Prostate gland (tissue), 2 donors: ENCODE measurements around the gene PTPRU. TPM values are rescaled to one million over a fixed set of nuclear protein-coding genes. Genes with fewer than 3 reads are reported as not detected.
A peak's percentile ranks its signal among the peaks of the same experiment; 100 is the strongest.

Experiments
- DNase-seq: peaks from one replicate; pipeline ENCODE4 v3.0.0-alpha.2; 2019; ENCODE audit warnings: low spot score
- H3K27ac ChIP-seq, 2 donors: fragments of 200-600 bp; sonication (generic); 2 replicates each; pipeline ENCODE4 v1.5.1; 2017 to 2019
- H3K27me3 ChIP-seq: fragments of 200-600 bp; sonication (generic); replicated peaks from 2 replicates; pipeline ENCODE4 v1.5.1; 2019; ENCODE audit not compliant: insufficient read depth
- H3K36me3 ChIP-seq, 2 donors: fragments of 200-600 bp; sonication (generic); 1 replicate in 1 of 2; 2 replicates in 1 of 2; pipeline versions ENCODE4 v1.5.1 to v1.8.1; 2017 to 2019
- H3K4me1 ChIP-seq: fragments of 200-600 bp; sonication (generic); replicated peaks from 2 replicates; pipeline ENCODE4 v1.5.1; 2019
- H3K4me3 ChIP-seq, 2 donors: fragments of 200-600 bp; sonication (generic); 2 replicates each; pipeline ENCODE4 v1.5.1; 2017 to 2019
- H3K9me3 ChIP-seq: fragments of 200-600 bp; sonication (generic); 2 replicates; pipeline ENCODE4 v1.5.1; 2017
- CTCF ChIP-seq, 4 experiments: fragments of 200-600 bp in 2 of 4; fragments of 450-650 bp in 2 of 4; sonication (generic) in 2 of 4; IDR thresholded peaks; 1 replicate in 3 of 4; 2 replicates in 1 of 4; pipeline ENCODE4 v1.5.1; 2016 to 2019; ENCODE audit warnings: antibody characterized with exemption in 4 of 4, mild to moderate bottlenecking in 2 of 4, moderate library complexity in 2 of 4
- POLR2A ChIP-seq: fragments of 450-650 bp; IDR thresholded peaks from one replicate; pipeline ENCODE4 v1.6.1; 2016; ENCODE audit warnings: antibody characterized with exemption, mild to moderate bottlenecking
- POLR2AphosphoS5 ChIP-seq: sonication (generic); formaldehyde crosslinking; IDR thresholded peaks from one replicate; pipeline ENCODE4 v1.6.1; 2017; ENCODE audit warnings: antibody characterized with exemption
- WGBS: methylation state at CpG from one replicate; pipeline ENCODE4 v1.1.5; 2018; 5-methylcytosine and 5-hydroxymethylcytosine counted together
- intact Hi-C: fragments of 100-400 bp; cut with DNase I; formaldehyde crosslinking; loops from one replicate; pipeline ENCODE4 v1.14.2; 2022
- total RNA-seq, 2 donors: library from RNA; depleted of rRNA; stranded (reverse); fragments of >200 nt; gene quantifications; one replicate each; pipeline ENCODE4 v1.1.0, GENCODE V29; 2016

Gene PTPRU
- total RNA-seq, 2 donors from 2014 or later, result 49.9 to 60.5 TPM

DNA sequence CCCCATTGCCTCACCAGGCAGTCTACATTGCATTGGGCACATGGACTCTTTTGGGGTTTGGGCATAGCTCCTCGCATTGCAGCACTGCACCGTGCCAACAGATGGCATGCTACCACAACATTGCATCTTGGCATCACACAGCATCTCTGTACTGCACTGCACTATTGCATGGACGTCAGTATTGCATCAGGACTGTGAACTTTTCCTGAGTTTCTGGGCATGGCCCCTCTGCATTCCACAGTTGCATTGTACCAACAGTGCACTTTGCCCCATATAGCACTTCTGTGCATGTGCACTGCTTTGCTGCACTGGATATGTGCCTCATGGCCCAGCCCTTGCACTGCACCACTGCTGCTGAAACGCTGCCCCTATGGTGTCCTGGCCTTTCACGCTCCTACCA is 9.6 kb downstream of the PTPRU start:
- Histone ChIP-seq H3K27ac (no peak overlapping the region), H3K4me1 (no peaks in the 10 kb centered on the region), H3K9me3 (no peaks in the 10 kb centered on the region), H3K4me3 (no peak overlapping the region), H3K36me3 (no peaks in the 10 kb centered on the region), H3K27me3 (no peaks in the 10 kb centered on the region)
- intact Hi-C loops, result no loop called here
- TF ChIP-seq POLR2AphosphoS5, result no peak
- TF ChIP-seq CTCF (IDR thresholded peaks at IDR 0.05), result peak in 2 of 4 experiments; percentile 39 to 46
- 43% methylated on average over 5 of the region's 5 CpGs for WGBS
- no peak for DNase-seq

GRCh38 chr1:29247044-29247443 is 10.7 kb downstream of the PTPRU start:
- H3K27me3 ChIP-seq, result no peaks in the 10 kb centered on the region
- TF ChIP-seq POLR2AphosphoS5 (no peak), CTCF (IDR thresholded peaks at IDR 0.05) (no peak), POLR2A (no peak)
- intact Hi-C loops, result no loop called here

DNA sequence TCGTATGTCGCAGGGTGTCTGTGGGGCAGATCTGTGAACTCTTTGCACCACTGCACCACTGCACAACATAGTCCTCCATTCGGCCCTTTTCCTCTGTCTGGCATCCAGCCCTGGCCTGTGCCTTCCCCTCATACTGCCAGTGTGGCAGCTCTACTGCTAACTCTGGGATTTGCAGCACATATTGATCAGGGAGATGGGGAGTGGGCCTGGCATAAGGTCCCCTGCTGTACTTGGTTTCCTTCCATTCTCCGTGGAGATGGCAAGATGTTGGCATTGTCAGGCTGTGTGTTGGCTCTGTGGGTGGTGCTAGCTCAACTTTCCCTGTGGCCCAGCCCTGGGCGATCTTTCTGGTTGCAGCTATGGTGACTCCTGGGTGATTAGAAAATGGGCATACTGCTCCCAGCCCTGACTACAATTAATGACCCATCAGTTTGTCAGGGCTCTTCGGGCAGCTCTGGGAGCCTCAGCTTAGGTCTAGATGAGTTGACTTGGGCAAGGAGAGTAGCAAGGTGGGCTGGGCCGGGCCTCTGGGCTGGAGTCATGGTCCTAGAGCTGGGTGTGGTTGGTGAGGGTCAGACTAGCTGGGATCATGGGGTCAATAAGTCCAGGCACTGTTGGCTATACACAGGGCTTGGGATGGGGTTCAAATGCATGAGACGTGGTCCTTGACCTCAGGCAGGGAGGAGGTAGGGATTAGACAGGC is 11.4 kb downstream of the PTPRU start:
- Histone ChIP-seq H3K36me3 (no peaks in the 10 kb centered on the region), H3K27ac (no peak overlapping the region), H3K27me3 (no peaks in the 10 kb centered on the region), H3K4me1 (no peaks in the 10 kb centered on the region), H3K4me3 (no peak overlapping the region), H3K9me3 (no peaks in the 10 kb centered on the region)
- TF ChIP-seq CTCF (IDR thresholded peaks at IDR 0.05), result no peak
- TF ChIP-seq POLR2AphosphoS5, result no peak
- TF ChIP-seq POLR2A, result no peak
- intact Hi-C loops, result no loop called here
- WGBS, result 93% methylated on average over 8 of the region's 8 CpGs
- no peak for DNase-seq

More at GRCh38 chr1:29247044-29247443, 10.7 kb downstream of the PTPRU start:
- Histone ChIP-seq H3K27ac (no peak overlapping the region), H3K9me3 (no peaks in the 10 kb centered on the region), H3K4me3 (no peak overlapping the region), H3K36me3 (no peaks in the 10 kb centered on the region), H3K4me1 (no peaks in the 10 kb centered on the region)
- 81% methylated on average over 3 of the region's 3 CpGs for WGBS
- no peak for DNase-seq

- H3K27me3 ChIP-seq, result no peaks in the 10 kb centered on the region
- H3K4me3 ChIP-seq, result no peak overlapping the region
- no peak for DNase-seq
- no peaks in the 10 kb centered on the region for H3K9me3 ChIP-seq
- no peaks in the 10 kb centered on the region for H3K4me1 ChIP-seq
- WGBS, result 82% methylated on average over 2 of the region's 2 CpGs
- intact Hi-C loops, result no loop called here
- H3K36me3 ChIP-seq, result no peaks in the 10 kb centered on the region
- no peak overlapping the region for H3K27ac ChIP-seq
- TF ChIP-seq CTCF (IDR thresholded peaks at IDR 0.05) (no peak), POLR2A (no peak), POLR2AphosphoS5 (no peak)
Observed at GRCh38 chr1:29248409-29248808, 12.1 kb downstream of the PTPRU start.

GRCh38 chr1:29249170-29249691 is 12.9 kb downstream of the PTPRU start:
- Histone ChIP-seq H3K36me3 (no peaks in the 10 kb centered on the region), H3K4me3 (no peak overlapping the region), H3K4me1 (no peaks in the 10 kb centered on the region), H3K27ac (no peak overlapping the region), H3K27me3 (no peaks in the 10 kb centered on the region), H3K9me3 (no peaks in the 10 kb centered on the region)
- DNase-seq, result no peak
- TF ChIP-seq POLR2AphosphoS5 (no peak), POLR2A (no peak), CTCF (IDR thresholded peaks at IDR 0.05) (no peak)
- 37% methylated on average over 8 of the region's 8 CpGs for WGBS
- intact Hi-C loops, result no loop called here
